SK-N-SH (cell line): ENCODE results near the gene AP2A1. TPM values are rescaled to one million over a fixed set of nuclear protein-coding genes. Genes with fewer than 3 reads are reported as not detected.

ENCODE experiments used
- CTCF ChIA-PET: fragments of 300-600, 350-600 bp; formaldehyde crosslinking; extraction: SDS; loops from one replicate; lab custom pipeline; 2021; lab: Yijun Ruan, JAX
- POLR2A ChIA-PET: fragments of 350-600 bp; sonication (Branson Sonifier 250); formaldehyde crosslinking; extraction: SDS; loops from one replicate; lab custom pipeline; 2020; ENCODE audit warnings: antibody characterized with exemption, inconsistent platforms; lab: Yijun Ruan, JAX
- DNase-seq: peaks from one replicate; pipeline ENCODE4 v3.0.0; 2012
- H2AFZ ChIP-seq: fragments of 200-600 bp; sonication (generic); 2 replicates; pipeline ENCODE4 v1.8.1; 2016; ENCODE audit warnings: antibody characterized with exemption, mild to moderate bottlenecking, low read depth
- H3F3A ChIP-seq: fragments of 200-600 bp; sonication (generic); replicated peaks from 2 replicates; pipeline ENCODE3; 2016; ENCODE audit warnings: antibody characterized with exemption, mild to moderate bottlenecking; ENCODE audit not compliant: insufficient read depth
- H3K27ac ChIP-seq, 2 experiments: fragments of 200-500 bp in 1 of 2; fragments of 200-600 bp in 1 of 2; sonication (Bioruptor generic) in 1 of 2; sonication (generic), shearing (Covaris generic) in 1 of 2; 2 replicates each; pipeline versions ENCODE4 v1.5.1 to v1.6.1; 2014 to 2016; ENCODE audit warnings: low read depth in 2 of 2, inconsistent platforms in 1 of 2, low read length in 1 of 2, mild to moderate bottlenecking in 1 of 2, mixed read lengths in 1 of 2
- H3K27me3 ChIP-seq: fragments of 200-600 bp; sonication (generic), shearing (Covaris generic); 2 replicates; pipeline ENCODE4 v1.6.1; 2016; ENCODE audit warnings: mixed run types; ENCODE audit not compliant: insufficient read depth
- H3K36me3 ChIP-seq, 2 experiments: fragments of 200-500 bp in 1 of 2; fragments of 200-600 bp in 1 of 2; sonication (Bioruptor generic) in 1 of 2; sonication (generic) in 1 of 2; replicated peaks in 1 of 2; 2 replicates each; pipeline versions ENCODE3 to v1.5.1; 2014 to 2016; ENCODE audit warnings: low read length in 1 of 2, mild to moderate bottlenecking in 1 of 2; ENCODE audit not compliant: insufficient read depth in 2 of 2, control insufficient read depth in 1 of 2
- H3K4me1 ChIP-seq, 2 experiments: fragments of 200-500 bp in 1 of 2; fragments of 200-600 bp in 1 of 2; sonication (Bioruptor generic) in 1 of 2; sonication (generic), shearing (Covaris generic) in 1 of 2; 2 replicates each; pipeline versions ENCODE4 v1.5.1 to v1.6.1; 2014 to 2016; ENCODE audit warnings: low read depth in 1 of 2, low read length in 1 of 2, mixed run types in 1 of 2; ENCODE audit not compliant: insufficient read depth in 2 of 2, control insufficient read depth in 1 of 2
- H3K4me2 ChIP-seq: fragments of 200-600 bp; sonication (generic), shearing (Covaris generic); 2 replicates; pipeline ENCODE4 v1.6.1; 2017; ENCODE audit warnings: mixed run types
- H3K4me3 ChIP-seq, 2 experiments: fragments of 200-500 bp in 1 of 2; fragments of 200-600 bp in 1 of 2; sonication (Bioruptor generic) in 1 of 2; sonication (generic), shearing (Covaris generic) in 1 of 2; 2 replicates each; pipeline versions ENCODE4 v1.5.1 to v1.8.1; 2014 to 2016; ENCODE audit warnings: low read depth in 2 of 2, inconsistent platforms in 1 of 2, low read length in 1 of 2, mild to moderate bottlenecking in 1 of 2, mixed read lengths in 1 of 2, moderate library complexity in 1 of 2
- H3K79me2 ChIP-seq: fragments of 200-600 bp; sonication (generic); 2 replicates; pipeline ENCODE4 v1.8.1; 2017; ENCODE audit warnings: mild to moderate bottlenecking; ENCODE audit not compliant: insufficient read depth
- H3K9ac ChIP-seq: fragments of 200-600 bp; sonication (generic); 2 replicates; pipeline ENCODE4 v1.6.1; 2017; ENCODE audit warnings: mixed run types
- H3K9me2 ChIP-seq: fragments of 200-600 bp; sonication (generic); 2 replicates; pipeline ENCODE4 v1.6.1; 2017; ENCODE audit warnings: mixed run types
- H3K9me3 ChIP-seq: fragments of 200-600 bp; sonication (generic); 2 replicates; pipeline ENCODE4 v1.6.1; 2017; ENCODE audit warnings: mixed run types, mild to moderate bottlenecking, moderate library complexity
- H4K20me1 ChIP-seq: fragments of 200-600 bp; sonication (generic); 2 replicates; pipeline ENCODE4 v1.6.1; 2017; ENCODE audit warnings: mild to moderate bottlenecking, mixed run types; ENCODE audit not compliant: insufficient read depth
- CHD2 ChIP-seq: fragments of 150-350 bp; IDR thresholded peaks from 2 replicates; pipeline ENCODE4 v1.6.1; 2018; ENCODE audit warnings: low read length; ENCODE audit not compliant: partially characterized antibody
- EP300 ChIP-seq, 2 experiments: IDR thresholded peaks; 2 replicates each; pipeline versions ENCODE4 v1.4.0 to v1.6.1; 2012; ENCODE audit warnings: borderline replicate concordance in 1 of 2, low read depth in 1 of 2, low read length in 1 of 2
- GATA2 ChIP-seq: sonication (generic); formaldehyde crosslinking; IDR thresholded peaks from 2 replicates; pipeline ENCODE4 v1.5.0; 2020; ENCODE audit warnings: mild to moderate bottlenecking, missing genetic modification reagents
- JUND ChIP-seq: IDR thresholded peaks from 2 replicates; pipeline ENCODE4 v1.4.0; 2012
- MEF2A ChIP-seq: IDR thresholded peaks from 2 replicates; pipeline ENCODE4 v1.4.0; 2012; ENCODE audit warnings: low read depth, borderline replicate concordance
- MXI1 ChIP-seq: IDR thresholded peaks from 2 replicates; pipeline ENCODE4 v1.6.1; 2012; ENCODE audit warnings: mild to moderate bottlenecking, low read depth, low read length, improper control_type of control experiment
- NFIC ChIP-seq: IDR thresholded peaks from 2 replicates; pipeline ENCODE4 v1.4.0; 2012; ENCODE audit warnings: borderline replicate concordance
- RAD21 ChIP-seq: IDR thresholded peaks from 2 replicates; pipeline ENCODE4 v1.6.1; 2012; ENCODE audit warnings: mild to moderate bottlenecking, low read length
- RCOR1 ChIP-seq: fragments of 150-350 bp; IDR thresholded peaks from 2 replicates; pipeline ENCODE4 v1.6.1; 2017; ENCODE audit warnings: antibody characterized with exemption, low read length
- RFX5 ChIP-seq: IDR thresholded peaks from 2 replicates; pipeline ENCODE4 v1.6.1; 2012; ENCODE audit warnings: mild to moderate bottlenecking, improper control_type of control experiment, low read length
- RXRA ChIP-seq: IDR thresholded peaks from 2 replicates; pipeline ENCODE4 v1.4.0; 2012; ENCODE audit warnings: low read depth, mild to moderate bottlenecking, borderline replicate concordance
- TEAD4 ChIP-seq: IDR thresholded peaks from 2 replicates; pipeline ENCODE4 v1.4.0; 2012; ENCODE audit warnings: mild to moderate bottlenecking, borderline replicate concordance; ENCODE audit not compliant: insufficient read depth
- YY1 ChIP-seq: IDR thresholded peaks from 2 replicates; pipeline ENCODE4 v1.4.0; 2012; ENCODE audit warnings: low read depth, mild to moderate bottlenecking
- WGBS: methylation state at CpG from one replicate; pipeline ENCODE4 v1.1.6; 2017; ENCODE audit warnings: low lambda C conversion rate; 5-methylcytosine and 5-hydroxymethylcytosine counted together
- polyA plus RNA-seq, 3 experiments: library from polyadenylated mRNA; depleted of rRNA; stranded (reverse); fragments of >200 nt; gene quantifications; 2 replicates each; pipeline ENCODE4 v1.2.3, GENCODE V29; 2012
- TF ChIP-seq, protein P1 (sequence below): IDR thresholded peaks from 2 replicates; pipeline ENCODE4 v1.4.0; 2012; ENCODE audit warnings: low read depth
- TF ChIP-seq, protein P2 (sequence below): fragments of 200-600 bp; sonication (generic); IDR thresholded peaks from 2 replicates; pipeline ENCODE4 v1.6.1; 2017; ENCODE audit warnings: antibody characterized with exemption, mild to moderate bottlenecking, moderate library complexity
- TF ChIP-seq, protein P3 (sequence below): IDR thresholded peaks from 2 replicates; pipeline ENCODE4 v1.4.0; 2012; ENCODE audit warnings: low read depth, borderline replicate concordance
- TF ChIP-seq, protein P4 (sequence below): IDR thresholded peaks from 2 replicates; pipeline ENCODE4 v1.6.1; 2012; ENCODE audit warnings: mild to moderate bottlenecking, low read depth, low read length, moderate library complexity

Gene AP2A1
- polyA plus RNA-seq, 1 of the 3 experiments (the other 2 are of a cell fraction), result 74.8 TPM

DNA sequence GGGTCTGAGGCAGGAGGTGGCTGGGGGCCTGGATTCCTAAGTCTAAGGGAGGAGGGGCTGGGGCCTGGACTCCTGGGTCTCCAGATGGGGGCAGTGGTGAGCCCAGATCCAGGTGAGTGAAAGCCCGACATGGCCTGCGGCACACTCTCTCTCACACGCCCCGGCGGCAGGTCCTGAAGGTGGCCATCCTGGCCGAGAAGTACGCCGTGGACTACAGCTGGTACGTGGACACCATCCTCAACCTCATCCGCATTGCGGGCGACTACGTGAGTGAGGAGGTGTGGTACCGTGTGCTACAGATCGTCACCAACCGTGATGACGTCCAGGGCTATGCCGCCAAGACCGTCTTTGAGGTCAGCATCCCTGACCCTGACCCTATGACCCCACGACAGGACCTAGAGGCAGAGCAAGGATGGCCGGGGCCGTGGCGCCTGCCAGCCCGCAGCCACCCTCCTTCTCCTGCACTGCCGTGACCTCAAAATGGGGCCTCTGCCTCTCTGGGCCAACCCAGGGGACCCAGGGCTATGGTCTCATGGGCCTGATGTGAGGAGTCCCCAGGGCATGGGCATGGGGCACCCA lies 33.1 kb downstream of the AP2A1 start:
- peaks cover 28 to 42% of the 10 kb centered on the region in 2 experiments for H3K36me3 ChIP-seq
- H3K27me3 ChIP-seq, result no peaks in the 10 kb centered on the region
- no peak overlapping the region for H3K9ac ChIP-seq
- ChIA-PET POLR2A (no interaction called here), CTCF (interaction anchor here (1.3 kb wide), 1 partner anchor 91 kb away, joined by 3 read pairs; no protein-coding TSS in a partner anchor)
- DNase-seq, result no peak
- 97% methylated on average over 8 of the region's 25 CpGs for WGBS
- peaks cover 0 to 16% of the 10 kb centered on the region in 2 experiments; a peak in 1 of 4 replicates for H3K4me1 ChIP-seq
- no peaks in the 10 kb centered on the region for H4K20me1 ChIP-seq
- H3K9me2 ChIP-seq, result no peaks in the 10 kb centered on the region
- TF ChIP-seq MXI1, result no peak
- TF ChIP-seq, protein P1, sequence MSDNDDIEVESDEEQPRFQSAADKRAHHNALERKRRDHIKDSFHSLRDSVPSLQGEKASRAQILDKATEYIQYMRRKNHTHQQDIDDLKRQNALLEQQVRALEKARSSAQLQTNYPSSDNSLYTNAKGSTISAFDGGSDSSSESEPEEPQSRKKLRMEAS, result no peak
- TF ChIP-seq, protein P2, sequence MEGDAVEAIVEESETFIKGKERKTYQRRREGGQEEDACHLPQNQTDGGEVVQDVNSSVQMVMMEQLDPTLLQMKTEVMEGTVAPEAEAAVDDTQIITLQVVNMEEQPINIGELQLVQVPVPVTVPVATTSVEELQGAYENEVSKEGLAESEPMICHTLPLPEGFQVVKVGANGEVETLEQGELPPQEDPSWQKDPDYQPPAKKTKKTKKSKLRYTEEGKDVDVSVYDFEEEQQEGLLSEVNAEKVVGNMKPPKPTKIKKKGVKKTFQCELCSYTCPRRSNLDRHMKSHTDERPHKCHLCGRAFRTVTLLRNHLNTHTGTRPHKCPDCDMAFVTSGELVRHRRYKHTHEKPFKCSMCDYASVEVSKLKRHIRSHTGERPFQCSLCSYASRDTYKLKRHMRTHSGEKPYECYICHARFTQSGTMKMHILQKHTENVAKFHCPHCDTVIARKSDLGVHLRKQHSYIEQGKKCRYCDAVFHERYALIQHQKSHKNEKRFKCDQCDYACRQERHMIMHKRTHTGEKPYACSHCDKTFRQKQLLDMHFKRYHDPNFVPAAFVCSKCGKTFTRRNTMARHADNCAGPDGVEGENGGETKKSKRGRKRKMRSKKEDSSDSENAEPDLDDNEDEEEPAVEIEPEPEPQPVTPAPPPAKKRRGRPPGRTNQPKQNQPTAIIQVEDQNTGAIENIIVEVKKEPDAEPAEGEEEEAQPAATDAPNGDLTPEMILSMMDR, result peak; percentile 27
- TF ChIP-seq YY1, result no peak
- no peak for TF ChIP-seq RXRA
- H3K27ac ChIP-seq, result no peak overlapping the region
- no peak overlapping the region for H3K4me3 ChIP-seq
- H3K79me2 ChIP-seq, result no peaks in the 10 kb centered on the region
- H2AFZ ChIP-seq, result no peak overlapping the region
- H3K4me2 ChIP-seq, result no peak overlapping the region
- H3F3A ChIP-seq, result peaks cover 6% of the 10 kb centered on the region
- H3K9me3 ChIP-seq, result no peaks in the 10 kb centered on the region

DNA sequence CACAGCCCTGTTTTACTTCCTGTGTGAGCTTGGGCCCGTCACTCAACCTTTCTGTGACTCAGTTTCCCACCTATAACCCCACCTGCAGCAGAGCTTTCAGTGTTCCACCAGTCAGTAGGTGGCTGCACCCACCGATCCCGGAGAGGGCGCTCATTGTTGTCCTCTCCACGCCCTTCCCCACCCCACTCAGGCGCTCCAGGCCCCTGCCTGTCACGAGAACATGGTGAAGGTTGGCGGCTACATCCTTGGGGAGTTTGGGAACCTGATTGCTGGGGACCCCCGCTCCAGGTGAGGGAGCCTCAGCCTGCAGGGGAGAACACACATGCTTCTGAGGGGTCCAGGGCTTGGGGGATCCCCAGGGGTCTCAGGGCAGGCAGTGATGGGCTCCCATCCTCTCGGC lies 34.0 kb downstream of the AP2A1 start:
- POLR2A ChIA-PET, result no interaction called here
- H3K36me3 ChIP-seq, result peaks cover 26 to 35% of the 10 kb centered on the region in 2 experiments
- WGBS, result 98% methylated on average over 9 of the region's 10 CpGs
- TF ChIP-seq, protein P3, sequence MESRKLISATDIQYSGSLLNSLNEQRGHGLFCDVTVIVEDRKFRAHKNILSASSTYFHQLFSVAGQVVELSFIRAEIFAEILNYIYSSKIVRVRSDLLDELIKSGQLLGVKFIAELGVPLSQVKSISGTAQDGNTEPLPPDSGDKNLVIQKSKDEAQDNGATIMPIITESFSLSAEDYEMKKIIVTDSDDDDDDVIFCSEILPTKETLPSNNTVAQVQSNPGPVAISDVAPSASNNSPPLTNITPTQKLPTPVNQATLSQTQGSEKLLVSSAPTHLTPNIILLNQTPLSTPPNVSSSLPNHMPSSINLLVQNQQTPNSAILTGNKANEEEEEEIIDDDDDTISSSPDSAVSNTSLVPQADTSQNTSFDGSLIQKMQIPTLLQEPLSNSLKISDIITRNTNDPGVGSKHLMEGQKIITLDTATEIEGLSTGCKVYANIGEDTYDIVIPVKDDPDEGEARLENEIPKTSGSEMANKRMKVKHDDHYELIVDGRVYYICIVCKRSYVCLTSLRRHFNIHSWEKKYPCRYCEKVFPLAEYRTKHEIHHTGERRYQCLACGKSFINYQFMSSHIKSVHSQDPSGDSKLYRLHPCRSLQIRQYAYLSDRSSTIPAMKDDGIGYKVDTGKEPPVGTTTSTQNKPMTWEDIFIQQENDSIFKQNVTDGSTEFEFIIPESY, result no peak
- TF ChIP-seq TEAD4 (no peak), CHD2 (no peak), GATA2 (CRISPR knock-in tag) (no peak), RAD21 (no peak), EP300 (IDR thresholded peaks at IDR 0.05; ENCODE audit: borderline replicate concordance in 1 of 2, low read depth in 1 of 2, low read length in 1 of 2) (no peak), RCOR1 (no peak), JUND (no peak), NFIC (no peak), MEF2A (no peak), RFX5 (no peak)
- TF ChIP-seq, protein P2, result no peak
- TF ChIP-seq, protein P4, sequence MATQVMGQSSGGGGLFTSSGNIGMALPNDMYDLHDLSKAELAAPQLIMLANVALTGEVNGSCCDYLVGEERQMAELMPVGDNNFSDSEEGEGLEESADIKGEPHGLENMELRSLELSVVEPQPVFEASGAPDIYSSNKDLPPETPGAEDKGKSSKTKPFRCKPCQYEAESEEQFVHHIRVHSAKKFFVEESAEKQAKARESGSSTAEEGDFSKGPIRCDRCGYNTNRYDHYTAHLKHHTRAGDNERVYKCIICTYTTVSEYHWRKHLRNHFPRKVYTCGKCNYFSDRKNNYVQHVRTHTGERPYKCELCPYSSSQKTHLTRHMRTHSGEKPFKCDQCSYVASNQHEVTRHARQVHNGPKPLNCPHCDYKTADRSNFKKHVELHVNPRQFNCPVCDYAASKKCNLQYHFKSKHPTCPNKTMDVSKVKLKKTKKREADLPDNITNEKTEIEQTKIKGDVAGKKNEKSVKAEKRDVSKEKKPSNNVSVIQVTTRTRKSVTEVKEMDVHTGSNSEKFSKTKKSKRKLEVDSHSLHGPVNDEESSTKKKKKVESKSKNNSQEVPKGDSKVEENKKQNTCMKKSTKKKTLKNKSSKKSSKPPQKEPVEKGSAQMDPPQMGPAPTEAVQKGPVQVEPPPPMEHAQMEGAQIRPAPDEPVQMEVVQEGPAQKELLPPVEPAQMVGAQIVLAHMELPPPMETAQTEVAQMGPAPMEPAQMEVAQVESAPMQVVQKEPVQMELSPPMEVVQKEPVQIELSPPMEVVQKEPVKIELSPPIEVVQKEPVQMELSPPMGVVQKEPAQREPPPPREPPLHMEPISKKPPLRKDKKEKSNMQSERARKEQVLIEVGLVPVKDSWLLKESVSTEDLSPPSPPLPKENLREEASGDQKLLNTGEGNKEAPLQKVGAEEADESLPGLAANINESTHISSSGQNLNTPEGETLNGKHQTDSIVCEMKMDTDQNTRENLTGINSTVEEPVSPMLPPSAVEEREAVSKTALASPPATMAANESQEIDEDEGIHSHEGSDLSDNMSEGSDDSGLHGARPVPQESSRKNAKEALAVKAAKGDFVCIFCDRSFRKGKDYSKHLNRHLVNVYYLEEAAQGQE, result no peak

More for the DNA sequence above, 34.0 kb downstream of the AP2A1 start:
- no peaks in the 10 kb centered on the region for H3K9me2 ChIP-seq
- H2AFZ ChIP-seq, result no peak overlapping the region
- H3K4me1 ChIP-seq, result peaks cover 0 to 16% of the 10 kb centered on the region in 2 experiments; a peak in 1 of 4 replicates
- no peak for DNase-seq
- peaks cover 6% of the 10 kb centered on the region for H3F3A ChIP-seq
- H3K27me3 ChIP-seq, result no peaks in the 10 kb centered on the region
- H4K20me1 ChIP-seq, result no peaks in the 10 kb centered on the region
- no peaks in the 10 kb centered on the region for H3K9me3 ChIP-seq
- no peak overlapping the region for H3K4me2 ChIP-seq
- no peaks in the 10 kb centered on the region for H3K79me2 ChIP-seq
- H3K9ac ChIP-seq, result no peak overlapping the region
- CTCF ChIA-PET, result interaction anchor here (0.6 to 1.3 kb wide), 3 partner anchors 9 to 129 kb away, joined by 3 to 4 read pairs (median 3); no protein-coding TSS in a partner anchor
- no peak overlapping the region for H3K4me3 ChIP-seq
- no peak overlapping the region for H3K27ac ChIP-seq
